Fibroblast of pulmonary artery (primary cell): Measurements from ENCODE around the gene SENP8.

ENCODE experiments used
- DNase-seq: peaks from one replicate; pipeline ENCODE4 v3.0.0-alpha.2; 2010; ENCODE audit warnings: low read depth
- H3K4me3 ChIP-seq: replicated peaks from 2 replicates; pipeline ENCODE4 v1.5.1; 2011; ENCODE audit warnings: low read depth, mild to moderate bottlenecking, control low read depth, low read length, moderate library complexity
- TF ChIP-seq, protein P1 (sequence below): IDR thresholded peaks from 2 replicates; pipeline ENCODE4 v1.5.1; 2011; ENCODE audit warnings: mild to moderate bottlenecking, control low read depth, low read length, inconsistent platforms; ENCODE audit errors: missing control alignments

Gene SENP8

DNA sequence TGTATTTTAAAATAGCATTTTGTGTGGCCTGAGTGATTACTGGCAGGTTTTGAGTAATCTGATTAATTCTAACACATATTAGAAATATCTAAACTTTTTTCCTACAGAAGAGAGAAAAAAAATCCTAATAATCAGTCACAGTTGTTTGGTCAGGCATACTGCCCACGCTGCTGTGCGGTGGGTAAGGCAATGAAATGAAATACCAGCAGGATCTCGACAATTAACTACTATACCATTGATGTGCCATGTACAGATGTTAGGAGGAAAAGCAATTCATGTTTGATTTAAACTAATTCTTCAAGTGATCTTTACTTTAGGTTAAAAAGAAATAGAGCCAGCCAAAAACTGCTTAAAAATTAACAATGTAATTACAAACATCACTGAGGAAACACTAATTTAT, 74.2 kb downstream of the SENP8 start:
- no peak for DNase-seq
- H3K4me3 ChIP-seq = no peak overlapping the region
- TF ChIP-seq, protein P1, sequence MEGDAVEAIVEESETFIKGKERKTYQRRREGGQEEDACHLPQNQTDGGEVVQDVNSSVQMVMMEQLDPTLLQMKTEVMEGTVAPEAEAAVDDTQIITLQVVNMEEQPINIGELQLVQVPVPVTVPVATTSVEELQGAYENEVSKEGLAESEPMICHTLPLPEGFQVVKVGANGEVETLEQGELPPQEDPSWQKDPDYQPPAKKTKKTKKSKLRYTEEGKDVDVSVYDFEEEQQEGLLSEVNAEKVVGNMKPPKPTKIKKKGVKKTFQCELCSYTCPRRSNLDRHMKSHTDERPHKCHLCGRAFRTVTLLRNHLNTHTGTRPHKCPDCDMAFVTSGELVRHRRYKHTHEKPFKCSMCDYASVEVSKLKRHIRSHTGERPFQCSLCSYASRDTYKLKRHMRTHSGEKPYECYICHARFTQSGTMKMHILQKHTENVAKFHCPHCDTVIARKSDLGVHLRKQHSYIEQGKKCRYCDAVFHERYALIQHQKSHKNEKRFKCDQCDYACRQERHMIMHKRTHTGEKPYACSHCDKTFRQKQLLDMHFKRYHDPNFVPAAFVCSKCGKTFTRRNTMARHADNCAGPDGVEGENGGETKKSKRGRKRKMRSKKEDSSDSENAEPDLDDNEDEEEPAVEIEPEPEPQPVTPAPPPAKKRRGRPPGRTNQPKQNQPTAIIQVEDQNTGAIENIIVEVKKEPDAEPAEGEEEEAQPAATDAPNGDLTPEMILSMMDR = no peak
